ENCODE results near the gene ONECUT3. TPM values are rescaled to one million over a fixed set of nuclear protein-coding genes. Genes with fewer than 3 reads are reported as not detected.

The ONECUT3 gene
- total RNA-seq, 1 donor from 2014 or later = not detected

GRCh38 chr19:1807695-1808394 is 54.5 kb downstream of the ONECUT3 start:
- intact Hi-C loops (cut with DNase I) = no loop called here
- DNase-seq (ENCODE audit: low spot score) = no peak
- ATAC-seq = no peak

- intact Hi-C loops (cut with DNase I) = no loop called here
- ATAC-seq (no peak), DNase-seq (ENCODE audit: low spot score) (no peak)
Measured at GRCh38 chr19:1808395-1808731, 55.1 kb downstream of the ONECUT3 start.

- intact Hi-C loops (cut with DNase I) = no loop called here
- no peak for DNase-seq (ENCODE audit: low spot score)
- no peak for ATAC-seq
Measured at GRCh38 chr19:1809678-1810077, 56.4 kb downstream of the ONECUT3 start.

- no peak for ATAC-seq
Measured at GRCh38 chr19:1810439-1811160, 57.3 kb downstream of the ONECUT3 start.

GRCh38 chr19:1811472-1811894 is 58.2 kb downstream of the ONECUT3 start:
- peak; percentile 81 for DNase-seq (ENCODE audit: low spot score)
- no peak for ATAC-seq
- intact Hi-C loops (cut with DNase I) = no loop called here

More at GRCh38 chr19:1810439-1811160, 57.3 kb downstream of the ONECUT3 start:
- DNase-seq (ENCODE audit: low spot score) = no peak
- intact Hi-C loops (cut with DNase I) = no loop called here

GRCh38 chr19:1811942-1812425 is 58.7 kb downstream of the ONECUT3 start, which contains the start of gene ATP8B3:
Gene ATP8B3 (minus strand): TSS chr19:1812276. CDS start chr19:1811736, 540 bp downstream.
- DNase-seq (ENCODE audit: low spot score) (no peak), ATAC-seq (no peak)
- intact Hi-C loops (cut with DNase I) = no loop called here

- ATAC-seq = peak; percentile 93
- peak; percentile 94 for DNase-seq (ENCODE audit: low spot score)
- intact Hi-C loops (cut with DNase I) = no loop called here
Measured at GRCh38 chr19:1812426-1813191, 59.3 kb downstream of the ONECUT3 start.

- ATAC-seq (no peak), DNase-seq (ENCODE audit: low spot score) (no peak)
- intact Hi-C loops (cut with DNase I) = no loop called here
Measured at GRCh38 chr19:1813192-1814182, 60.2 kb downstream of the ONECUT3 start.

- ATAC-seq (no peak), DNase-seq (ENCODE audit: low spot score) (no peak)
- intact Hi-C loops (cut with DNase I) = no loop called here
Measured at GRCh38 chr19:1814391-1814790, 61.1 kb downstream of the ONECUT3 start.

GRCh38 chr19:1814833-1815604 is 61.7 kb downstream of the ONECUT3 start:
- no peak for DNase-seq (ENCODE audit: low spot score)
- intact Hi-C loops (cut with DNase I) = no loop called here

GRCh38 chr19:1815605-1816529 is 62.6 kb downstream of the ONECUT3 start:
- DNase-seq (ENCODE audit: low spot score) (no peak), ATAC-seq (no peak)
- intact Hi-C loops (cut with DNase I) = no loop called here

More at GRCh38 chr19:1814833-1815604, 61.7 kb downstream of the ONECUT3 start:
- ATAC-seq = no peak

- ATAC-seq (no peak), DNase-seq (ENCODE audit: low spot score) (no peak)
- intact Hi-C loops (cut with DNase I) = no loop called here
Measured at GRCh38 chr19:1816530-1817298, 63.4 kb downstream of the ONECUT3 start.

GRCh38 chr19:1817553-1818179 is 64.4 kb downstream of the ONECUT3 start:
- DNase-seq (ENCODE audit: low spot score) (no peak), ATAC-seq (no peak)
- intact Hi-C loops (cut with DNase I) = no loop called here

- ATAC-seq (no peak), DNase-seq (ENCODE audit: low spot score) (no peak)
- intact Hi-C loops (cut with DNase I) = no loop called here
Measured at GRCh38 chr19:1818549-1819195, 65.4 kb downstream of the ONECUT3 start.

Measured in sciatic nerve (tissue), 2 donors.